HepG2 (cell line): ENCODE results near the gene IFT52. TPM values are rescaled to one million over a fixed set of nuclear protein-coding genes. Genes with fewer than 3 reads are reported as not detected.

Source experiments
- ATAC-seq: fragments of 200-7000 bp; cut with Tn5 transposase; 3 replicates; pipeline ENCODE4 v1.9.1; 2020; ENCODE audit warnings: mild to moderate bottlenecking, moderate library complexity
- BruUV-seq: library from RNA; stranded (reverse); fragments of 400-500 nt; replicated peaks from 2 replicates; lab custom pipeline; 2021; lab: Mats Ljungman, UMichigan
- CTCF ChIA-PET: fragments of 300-600 bp; formaldehyde crosslinking; extraction: SDS; loops from one replicate; lab custom pipeline; 2021; ENCODE audit warnings: low total read pairs, inconsistent platforms, low intra/inter-chr PET ratio; lab: Yijun Ruan, JAX
- POLR2A ChIA-PET: fragments of 350-600 bp; sonication (Branson Sonifier 250); formaldehyde crosslinking; loops from one replicate; lab custom pipeline; 2020; ENCODE audit warnings: antibody characterized with exemption, inconsistent platforms; lab: Yijun Ruan, JAX
- DNase-seq: peaks from one replicate; pipeline ENCODE4 v3.0.0-alpha.2; 2015; ENCODE audit warnings: low spot score
- FAIRE-seq: peaks from 3 replicates; lab custom pipeline; 2011; peaks lifted over from hg19 to GRCh38; lab: Jason Lieb, UNC
- H2AFZ ChIP-seq: one replicate; pipeline ENCODE4 v1.6.1; 2011; ENCODE audit warnings: low read length, inconsistent platforms
- H3K27ac ChIP-seq: fragments of 300-600 bp; 3 replicates; pipeline ENCODE4 v1.8.0; 2011; ENCODE audit warnings: mixed run types, mild to moderate bottlenecking, mixed read lengths, low read length, inconsistent platforms; ENCODE audit not compliant: insufficient read depth; ENCODE audit errors: extremely low read length
- H3K27me3 ChIP-seq, 2 experiments: fragments of 200-600 bp in 1 of 2; 2 replicates in 1 of 2; 3 replicates in 1 of 2; pipeline versions ENCODE4 v1.6.0 to v1.8.0; 2011; ENCODE audit warnings: low read length in 2 of 2, mild to moderate bottlenecking in 2 of 2, moderate library complexity in 2 of 2, inconsistent platforms in 1 of 2; ENCODE audit not compliant: insufficient read depth in 2 of 2, control insufficient read depth in 1 of 2
- H3K36me3 ChIP-seq, 2 experiments: fragments of 200-600 bp in 1 of 2; replicated peaks in 1 of 2; 2 replicates in 1 of 2; 3 replicates in 1 of 2; pipeline versions ENCODE4 v1.5.1 to v1.8.0; 2011; ENCODE audit warnings: low read length in 2 of 2, inconsistent platforms in 1 of 2; ENCODE audit not compliant: insufficient read depth in 2 of 2, control insufficient read depth in 1 of 2
- H3K4me1 ChIP-seq: 2 replicates; pipeline ENCODE4 v1.5.1; 2012; ENCODE audit warnings: low read length, inconsistent platforms; ENCODE audit not compliant: insufficient read depth
- H3K4me2 ChIP-seq: 2 replicates; pipeline ENCODE4 v1.6.0; 2011; ENCODE audit warnings: low read depth, low read length, inconsistent platforms
- H3K4me3 ChIP-seq, 3 experiments: fragments of 200-600 bp in 1 of 3; sonication (generic), shearing (Covaris generic) in 1 of 3; replicated peaks in 1 of 3; 2 replicates each; pipeline ENCODE4 v1.5.1; 2011 to 2016; ENCODE audit warnings: low read length in 3 of 3, inconsistent platforms in 2 of 3, low read depth in 2 of 3, mild to moderate bottlenecking in 2 of 3, control low read depth in 1 of 3, mixed read lengths in 1 of 3; ENCODE audit not compliant: insufficient read depth in 1 of 3
- H3K79me2 ChIP-seq: one replicate; pipeline ENCODE4 v1.6.1; 2011; ENCODE audit warnings: low read length, inconsistent platforms; ENCODE audit not compliant: insufficient read depth
- H3K9ac ChIP-seq: 2 replicates; pipeline ENCODE4 v1.6.0; 2011; ENCODE audit warnings: mild to moderate bottlenecking, low read depth, low read length, inconsistent platforms; ENCODE audit not compliant: insufficient read depth
- H3K9me3 ChIP-seq: 2 replicates; pipeline ENCODE4 v1.5.1; 2012; ENCODE audit warnings: mild to moderate bottlenecking, low read length
- H4K20me1 ChIP-seq: 2 replicates; pipeline ENCODE4 v1.6.0; 2011; ENCODE audit warnings: inconsistent platforms, mild to moderate bottlenecking, low read length, moderate library complexity; ENCODE audit not compliant: insufficient read depth
- ATM ChIP-seq: fragments of 450-650 bp; IDR thresholded peaks from 2 replicates; pipeline ENCODE4 v1.7.1; 2017; ENCODE audit warnings: mild to moderate bottlenecking, borderline replicate concordance
- HOXD1 ChIP-seq: sonication (generic); formaldehyde crosslinking; IDR thresholded peaks from 2 replicates; pipeline ENCODE4 v1.5.0; 2020; ENCODE audit warnings: missing genetic modification reagents
- IKZF4 ChIP-seq: sonication (generic); formaldehyde crosslinking; IDR thresholded peaks from 2 replicates; pipeline ENCODE4 v1.5.1; 2020; ENCODE audit warnings: borderline replicate concordance, mild to moderate bottlenecking, low read depth, missing genetic modification reagents; ENCODE audit errors: not compliant biosample characterization
- MAFG ChIP-seq: sonication (generic); formaldehyde crosslinking; IDR thresholded peaks from 2 replicates; pipeline ENCODE4 v1.5.1; 2020; ENCODE audit warnings: mild to moderate bottlenecking, missing genetic modification reagents
- MEIS2 ChIP-seq: sonication (generic); formaldehyde crosslinking; IDR thresholded peaks from 2 replicates; pipeline ENCODE4 v1.9.0; 2021; ENCODE audit warnings: mild to moderate bottlenecking, missing genetic modification reagents
- SALL1 ChIP-seq: sonication (generic); formaldehyde crosslinking; IDR thresholded peaks from 2 replicates; pipeline ENCODE4 v1.8.0; 2022; ENCODE audit warnings: mild to moderate bottlenecking, missing genetic modification reagents
- ZBTB4 ChIP-seq: sonication (generic); formaldehyde crosslinking; IDR thresholded peaks from 2 replicates; pipeline ENCODE4 v1.4.0; 2020; ENCODE audit warnings: missing genetic modification reagents, mild to moderate bottlenecking, borderline replicate concordance
- ZNF121 ChIP-seq: sonication (generic); formaldehyde crosslinking; IDR thresholded peaks from 2 replicates; pipeline ENCODE4 v1.5.0; 2020; ENCODE audit warnings: mild to moderate bottlenecking, missing genetic modification reagents
- ZNF256 ChIP-seq: sonication (generic); formaldehyde crosslinking; conservative IDR thresholded peaks from 2 replicates; pipeline ENCODE4 v1.4.0; 2020; ENCODE audit warnings: missing genetic modification reagents
- ZNF383 ChIP-seq: sonication (generic); formaldehyde crosslinking; IDR thresholded peaks from 2 replicates; pipeline ENCODE4 v1.4.0; 2020; ENCODE audit warnings: missing genetic modification reagents, mild to moderate bottlenecking, borderline replicate concordance
- ZNF557 ChIP-seq: sonication (generic); formaldehyde crosslinking; IDR thresholded peaks from 2 replicates; pipeline ENCODE4 v1.4.0; 2020; ENCODE audit warnings: missing genetic modification reagents
- ZNF589 ChIP-seq: sonication (generic); formaldehyde crosslinking; conservative IDR thresholded peaks from 2 replicates; pipeline ENCODE4 v1.8.0; 2022; ENCODE audit warnings: mild to moderate bottlenecking, moderate library complexity, missing genetic modification reagents
- ZNF816 ChIP-seq: sonication (generic); formaldehyde crosslinking; IDR thresholded peaks from 2 replicates; pipeline ENCODE4 v1.8.0; 2022; ENCODE audit warnings: missing genetic modification reagents, mild to moderate bottlenecking, borderline replicate concordance
- WGBS: methylation state at CpG from one replicate; pipeline ENCODE4 v1.1.6; 2017; ENCODE audit warnings: low lambda C conversion rate; 5-methylcytosine and 5-hydroxymethylcytosine counted together
- in situ Hi-C: cut with HindIII; loops from 2 replicates; pipeline ENCODE4 v1.10.0; 2017; ENCODE audit warnings: low pct_unique_long_range_greater_than_20kb; ENCODE audit not compliant: extremely low pct_ligation_motif_present
- intact Hi-C: fragments of 100-400 bp; cut with micrococcal nuclease; formaldehyde crosslinking; loops from one replicate; pipeline ENCODE4 v1.10.0; 2022; ENCODE audit not compliant: unreplicated experiment
- polyA plus RNA-seq, 8 experiments: library from polyadenylated mRNA; depleted of rRNA in 3 of 8; stranded (reverse) in 7 of 8; unstranded in 1 of 8; fragments of >200 nt; fragmentation: Illumina TruSeq in 4 of 8; extraction: Trizol in 4 of 8; gene quantifications; 2 replicates each; pipeline versions ENCODE4 v1.2.1 to v1.2.3, GENCODE V29; 2011 to 2016; ENCODE audit warnings: low read depth in 4 of 8, missing spikeins in 1 of 8, mixed read lengths in 1 of 8; ENCODE audit not compliant: insufficient read depth in 1 of 8
- total RNA-seq, 5 experiments: library from RNA; depleted of rRNA; stranded (reverse); fragments of >200 nt; fragmentation: Illumina TruSeq; extraction: Trizol; gene quantifications; 2 replicates each; pipeline ENCODE4 v1.2.3, GENCODE V29; 2016; ENCODE audit warnings: low read depth in 1 of 5
- TF ChIP-seq, protein P1 (sequence below): sonication (generic); formaldehyde crosslinking; IDR thresholded peaks from 2 replicates; pipeline ENCODE4 v1.4.0; 2020; ENCODE audit warnings: missing genetic modification reagents, mild to moderate bottlenecking, borderline replicate concordance
- TF ChIP-seq, protein P2 (sequence below): sonication (generic); formaldehyde crosslinking; IDR thresholded peaks from 2 replicates; pipeline ENCODE4 v1.5.0; 2020; ENCODE audit warnings: mild to moderate bottlenecking, missing genetic modification reagents

The IFT52 gene
- total and polyA plus RNA-seq, 2 of the 13 experiments (the other 11 are each of a cell fraction or from before 2014, with no cell fraction given) = 48.0 to 64.0 TPM

- TF ChIP-seq, protein P1, sequence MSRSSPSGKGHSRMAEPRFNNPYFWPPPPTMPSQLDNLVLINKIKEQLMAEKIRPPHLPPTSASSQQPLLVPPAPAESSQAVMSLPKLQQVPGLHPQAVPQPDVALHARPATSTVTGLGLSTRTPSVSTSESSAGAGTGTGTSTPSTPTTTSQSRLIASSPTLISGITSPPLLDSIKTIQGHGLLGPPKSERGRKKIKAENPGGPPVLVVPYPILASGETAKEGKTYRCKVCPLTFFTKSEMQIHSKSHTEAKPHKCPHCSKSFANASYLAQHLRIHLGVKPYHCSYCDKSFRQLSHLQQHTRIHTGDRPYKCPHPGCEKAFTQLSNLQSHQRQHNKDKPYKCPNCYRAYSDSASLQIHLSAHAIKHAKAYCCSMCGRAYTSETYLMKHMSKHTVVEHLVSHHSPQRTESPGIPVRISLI (CRISPR knock-in tag) = 0 out of 2 replicates have a peak, but pooled peaks have one; percentile 32
- TF ChIP-seq ZNF121 (CRISPR knock-in tag) (peak; percentile 90), MAFG (no peak)
- TF ChIP-seq, protein P2, sequence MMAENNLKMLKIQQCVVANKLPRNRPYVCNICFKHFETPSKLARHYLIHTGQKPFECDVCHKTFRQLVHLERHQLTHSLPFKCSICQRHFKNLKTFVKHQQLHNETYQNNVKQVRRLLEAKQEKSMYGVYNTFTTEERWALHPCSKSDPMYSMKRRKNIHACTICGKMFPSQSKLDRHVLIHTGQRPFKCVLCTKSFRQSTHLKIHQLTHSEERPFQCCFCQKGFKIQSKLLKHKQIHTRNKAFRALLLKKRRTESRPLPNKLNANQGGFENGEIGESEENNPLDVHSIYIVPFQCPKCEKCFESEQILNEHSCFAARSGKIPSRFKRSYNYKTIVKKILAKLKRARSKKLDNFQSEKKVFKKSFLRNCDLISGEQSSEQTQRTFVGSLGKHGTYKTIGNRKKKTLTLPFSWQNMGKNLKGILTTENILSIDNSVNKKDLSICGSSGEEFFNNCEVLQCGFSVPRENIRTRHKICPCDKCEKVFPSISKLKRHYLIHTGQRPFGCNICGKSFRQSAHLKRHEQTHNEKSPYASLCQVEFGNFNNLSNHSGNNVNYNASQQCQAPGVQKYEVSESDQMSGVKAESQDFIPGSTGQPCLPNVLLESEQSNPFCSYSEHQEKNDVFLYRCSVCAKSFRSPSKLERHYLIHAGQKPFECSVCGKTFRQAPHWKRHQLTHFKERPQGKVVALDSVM (CRISPR knock-in tag) = peak; percentile 79
Measured at GRCh38 chr20:43655937-43656336, 65.2 kb downstream of the IFT52 start (continued).

DNA sequence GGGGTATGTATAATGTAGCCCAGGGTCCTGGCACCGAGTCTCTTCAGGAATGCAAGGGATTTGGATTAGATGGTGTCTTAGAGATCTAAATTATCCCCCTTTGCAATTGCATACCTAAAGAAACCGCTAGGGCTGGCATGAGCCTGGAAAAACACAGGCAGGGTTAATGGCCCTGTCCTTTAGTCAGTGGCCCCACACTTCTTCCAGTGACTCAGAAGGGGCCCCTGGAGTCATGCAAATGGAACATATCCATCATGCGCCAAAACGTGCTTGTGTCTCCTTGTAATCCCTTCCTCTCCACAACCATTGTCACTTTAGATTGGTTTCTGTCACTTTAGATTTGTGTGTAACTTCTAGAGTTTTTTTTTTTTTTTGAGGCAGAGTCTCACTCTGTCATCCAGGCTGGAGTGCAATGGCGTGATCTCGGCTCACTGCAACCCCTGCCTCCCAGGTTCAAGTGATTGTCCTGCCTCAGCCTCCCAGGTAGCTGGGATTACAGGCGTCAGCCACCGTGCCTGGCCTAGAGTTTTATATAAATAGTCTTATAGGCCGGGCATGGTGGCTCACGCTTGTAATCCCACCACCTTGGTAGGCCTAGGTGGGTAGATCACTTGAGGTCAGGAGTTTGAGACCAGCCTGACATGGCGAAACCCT lies 67.5 kb downstream of the IFT52 start:
- Histone ChIP-seq H3K79me2 (peaks cover 2% of the 10 kb centered on the region), H3K36me3 (no peaks in the 10 kb centered on the region), H3K4me2 (peak overlapping the region; percentile 94), H3K4me3 (peak overlapping the region; percentile 82 to 94 (median 86)), H3K4me1 (peaks cover 39% of the 10 kb centered on the region), H3K27me3 (no peaks in the 10 kb centered on the region; a peak in 1 of 5 replicates), H4K20me1 (no peaks in the 10 kb centered on the region), H3K9ac (peak overlapping the region; percentile 89), H3K9me3 (no peaks in the 10 kb centered on the region), H3K27ac (peak overlapping the region; percentile 84), H2AFZ (peak overlapping the region; percentile 50)
- ATAC-seq (peak; percentile 72), DNase-seq (peak; percentile 79), FAIRE-seq (peak; percentile 26)
- WGBS = 30% methylated on average over 11 of the region's 11 CpGs
- CTCF ChIA-PET = interaction anchor here (0.9 to 1.3 kb wide), 2 partner anchors 34 to 120 kb away, joined by 3 to 4 read pairs; no protein-coding TSS in a partner anchor
- in situ Hi-C loops = no loop called here
- POLR2A ChIA-PET = no interaction called here
- BruUV-seq = no TSS peak
- intact Hi-C loops = no loop called here
- no peak for TF ChIP-seq SALL1 (CRISPR knock-in tag)
- TF ChIP-seq IKZF4 = no peak
- TF ChIP-seq ZNF383 = no peak
- TF ChIP-seq MEIS2 = 0 out of 2 replicates have a peak, but pooled peaks have one; percentile 32
- no peak for TF ChIP-seq ZNF816
- no peak for TF ChIP-seq ATM
- TF ChIP-seq ZBTB4 (CRISPR knock-in tag) = no peak
- no peak for TF ChIP-seq ZNF589 (CRISPR knock-in tag)
- TF ChIP-seq ZNF557 (CRISPR knock-in tag) = 0 out of 2 replicates have a peak, but pooled peaks have one; percentile 44
- 0 out of 2 replicates have a peak, but pooled peaks have one; percentile 61 for TF ChIP-seq ZNF256 (CRISPR knock-in tag)
- TF ChIP-seq HOXD1 (CRISPR knock-in tag) = 0 out of 2 replicates have a peak, but pooled peaks have one; percentile 25
